Measurements from ENCODE around the gene CYP2A6.
"Not testable (repeated sequence)": the region's sequence is repeated elsewhere in the genome, so short reads cannot be mapped to it uniquely, and the experiment has no call there.

Gene CYP2A6

DNA sequence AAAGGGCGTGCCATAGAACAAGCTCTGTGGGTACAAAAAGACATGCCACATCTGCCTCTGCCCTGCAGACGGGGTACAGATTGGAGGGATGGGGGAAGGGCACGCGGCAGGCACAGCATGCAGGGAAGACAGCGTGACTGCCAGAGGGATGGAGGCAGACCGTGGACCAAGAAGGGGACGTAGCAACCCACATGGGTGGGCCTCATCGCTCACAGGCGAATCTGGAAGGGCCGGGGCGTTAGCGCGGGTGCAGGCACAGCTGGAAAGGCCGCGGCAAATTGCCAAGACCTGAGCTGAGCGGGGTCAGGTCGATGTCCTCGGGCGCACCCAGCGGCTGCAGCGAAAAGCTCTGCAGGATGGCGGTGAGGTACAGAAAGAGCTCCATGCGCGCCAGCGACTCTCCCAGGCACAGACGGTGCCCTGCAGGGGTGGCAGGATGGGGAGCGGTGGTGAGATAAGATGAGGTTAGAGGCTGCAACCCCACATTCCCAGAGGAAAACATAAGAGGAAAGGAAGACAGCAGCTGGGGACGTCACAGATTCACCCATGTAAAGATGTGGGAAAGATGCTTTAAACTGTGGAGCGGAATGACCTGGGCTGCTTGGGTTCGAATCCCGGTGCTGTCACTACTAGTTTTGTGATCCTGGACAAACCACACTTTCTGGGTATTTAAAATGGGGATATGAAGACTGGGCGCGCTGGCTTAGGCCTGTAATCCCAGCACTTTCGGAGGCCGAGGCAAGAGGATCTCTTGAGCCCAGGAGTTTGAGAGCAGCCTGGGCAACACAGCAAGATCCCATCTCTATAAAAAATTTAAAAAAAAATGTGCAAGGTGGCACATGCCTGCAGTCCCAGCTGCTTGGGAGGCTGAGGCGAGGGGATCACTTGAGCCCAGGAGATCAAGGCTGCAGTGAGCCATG is 31.5 kb downstream of the CYP2A6 start:
- peaks cover 39% of the 10 kb centered on the region for H3K4me1 Mint-ChIP-seq (ENCODE audit: low read depth)
- H3K36me3 Mint-ChIP-seq (ENCODE audit: low read depth); H3K9me3 Mint-ChIP-seq: not testable (repeated sequence)
- peak overlapping the region; percentile 72 for H3K4me3 Mint-ChIP-seq
- peaks cover 28% of the 10 kb centered on the region for H3K27me3 Mint-ChIP-seq
- H3K27ac Mint-ChIP-seq, result peak overlapping the region; percentile 34
- intact Hi-C loops (cut with micrococcal nuclease), result loop anchor here (5.0 kb wide), 1 partner anchor 156 kb away; no protein-coding TSS in a partner anchor

DNA sequence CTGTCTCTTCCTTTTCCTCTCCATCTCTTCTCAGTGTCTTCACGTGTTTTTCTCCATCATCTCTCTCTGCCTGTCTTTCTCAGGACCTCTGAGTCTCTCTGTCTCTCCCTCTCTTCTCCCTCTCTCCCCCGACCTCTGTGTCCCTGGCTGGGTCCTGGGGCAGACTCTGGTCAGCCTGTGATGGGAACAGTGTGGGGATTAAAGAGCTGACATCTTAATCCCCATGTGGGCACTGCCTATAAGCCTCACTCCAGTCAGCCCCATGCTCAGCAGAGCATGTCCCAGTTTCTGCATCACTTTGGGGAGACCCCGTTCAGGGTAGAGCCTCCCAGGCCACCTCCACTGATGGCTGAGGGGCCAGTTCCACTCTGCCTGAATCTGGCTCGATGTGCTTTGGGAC is 35.0 kb downstream of the CYP2A6 start:
- Mint-ChIP-seq H3K27ac (no peak overlapping the region), H3K27me3 (peaks cover 46% of the 10 kb centered on the region), H3K4me3 (no peak overlapping the region), H3K4me1 (ENCODE audit: low read depth) (peaks cover 45% of the 10 kb centered on the region), H3K9me3 (no peaks in the 10 kb centered on the region), H3K36me3 (ENCODE audit: low read depth) (peaks cover 5% of the 10 kb centered on the region)
- intact Hi-C loops (cut with micrococcal nuclease), result loop anchor here (5.0 kb wide), 1 partner anchor 153 kb away; no protein-coding TSS in a partner anchor

DNA sequence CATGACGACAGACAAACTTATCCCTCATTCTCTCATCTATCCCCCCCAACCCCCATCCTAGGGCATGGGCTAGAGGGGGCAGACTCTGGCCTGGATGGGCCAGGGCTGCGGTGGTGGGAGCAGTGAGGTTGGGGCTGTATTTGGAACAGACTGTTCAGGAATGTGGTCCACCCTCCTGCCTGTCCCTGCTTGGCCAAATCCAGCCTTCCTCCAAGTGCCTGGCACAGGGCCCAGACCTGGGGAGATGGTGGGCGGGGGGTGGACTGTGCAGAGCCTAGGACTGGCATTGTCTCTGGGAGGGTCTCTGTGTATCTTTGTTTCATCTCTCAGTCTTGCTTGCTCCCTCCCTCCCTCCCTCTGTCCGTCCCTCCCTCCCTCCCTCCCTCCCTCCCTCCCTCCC is 37.1 kb downstream of the CYP2A6 start:
- intact Hi-C loops (cut with micrococcal nuclease), result loop anchor here (5.0 kb wide), 1 partner anchor 319 kb away; no protein-coding TSS in a partner anchor
- Mint-ChIP-seq H3K36me3 (ENCODE audit: low read depth) (peaks cover 24% of the 10 kb centered on the region), H3K9me3 (no peaks in the 10 kb centered on the region), H3K27ac (no peak overlapping the region), H3K4me1 (ENCODE audit: low read depth) (peaks cover 49% of the 10 kb centered on the region), H3K27me3 (peaks cover 46% of the 10 kb centered on the region), H3K4me3 (no peak overlapping the region)

DNA sequence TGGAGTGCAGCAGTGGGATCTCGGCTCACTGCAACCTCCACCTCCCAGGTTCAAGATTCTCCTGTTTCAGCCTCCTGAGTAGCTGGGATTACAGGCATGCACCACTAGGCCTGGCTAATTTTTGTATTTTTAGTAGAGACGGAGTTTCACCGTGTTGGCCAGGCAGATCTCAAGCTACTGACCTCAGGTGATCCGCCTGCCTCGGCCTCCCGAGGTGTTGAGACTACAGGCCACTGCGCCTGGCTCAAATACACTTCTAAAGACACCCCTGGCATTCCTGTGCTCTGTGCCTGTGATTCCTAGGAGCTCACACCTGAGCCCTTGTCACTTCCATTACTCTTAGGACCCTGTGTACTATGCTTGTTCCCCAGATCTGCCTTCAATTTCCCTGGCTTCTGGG is 37.7 kb downstream of the CYP2A6 start:
- Mint-ChIP-seq H3K4me1 (ENCODE audit: low read depth) (peaks cover 54% of the 10 kb centered on the region), H3K27me3 (peaks cover 43% of the 10 kb centered on the region), H3K36me3 (ENCODE audit: low read depth) (peaks cover 30% of the 10 kb centered on the region), H3K27ac (peak overlapping the region; percentile 87)
- H3K9me3 Mint-ChIP-seq, H3K4me3 Mint-ChIP-seq: not testable (repeated sequence)
- intact Hi-C loops (cut with micrococcal nuclease), result loop anchor here (5.0 kb wide), 1 partner anchor 320 kb away; no protein-coding TSS in a partner anchor

DNA sequence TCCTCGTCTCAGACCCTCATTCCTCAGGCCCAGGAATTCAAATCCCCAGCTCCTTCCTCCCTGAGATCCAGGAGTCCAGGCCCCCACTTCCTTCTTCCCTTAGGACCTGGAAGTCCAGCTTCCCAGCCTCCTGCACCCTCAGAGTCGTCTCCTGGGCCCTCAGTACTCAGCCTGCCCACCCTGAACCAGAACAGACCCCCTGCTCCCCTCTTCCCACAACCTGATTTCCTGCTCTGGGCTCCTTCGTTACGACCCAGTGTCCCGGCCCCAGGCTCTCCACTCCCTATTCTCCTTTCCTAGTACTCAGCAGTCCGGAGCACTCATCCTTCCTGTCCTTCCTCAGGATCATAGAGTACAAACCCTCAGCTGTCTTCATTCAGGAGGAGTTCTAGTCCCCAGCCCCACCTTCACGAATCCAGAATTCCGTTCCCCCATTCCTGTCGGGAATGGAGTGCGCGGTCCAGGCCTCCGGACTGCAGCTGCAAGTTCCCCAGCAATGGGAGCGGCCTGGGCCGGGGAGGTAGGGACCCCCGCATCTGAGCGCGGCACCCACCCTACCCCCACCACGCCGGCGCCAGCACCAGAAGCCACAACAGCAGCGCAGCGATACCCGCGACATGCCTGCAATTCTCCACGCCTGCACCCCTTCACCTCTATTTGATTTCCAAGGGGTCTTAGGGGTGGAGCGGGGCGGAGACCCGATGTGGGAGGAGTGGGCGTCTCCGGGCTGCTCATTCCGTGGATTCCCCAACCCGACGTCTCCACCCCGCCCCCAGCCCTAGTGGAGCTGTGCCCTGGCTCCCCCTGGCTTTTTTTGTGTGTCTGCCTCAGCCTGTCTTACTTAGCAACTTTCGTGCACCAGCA is 38.5 kb downstream of the CYP2A6 start:
- Mint-ChIP-seq H3K9me3 (no peaks in the 10 kb centered on the region), H3K27ac (peak overlapping the region; percentile 87), H3K27me3 (peaks cover 40% of the 10 kb centered on the region), H3K4me3 (peak overlapping the region; percentile 85), H3K36me3 (ENCODE audit: low read depth) (peaks cover 39% of the 10 kb centered on the region), H3K4me1 (ENCODE audit: low read depth) (peaks cover 62% of the 10 kb centered on the region)
- intact Hi-C loops (cut with micrococcal nuclease), result loop anchor here (5.0 kb wide), 1 partner anchor 321 kb away; no protein-coding TSS in a partner anchor

DNA sequence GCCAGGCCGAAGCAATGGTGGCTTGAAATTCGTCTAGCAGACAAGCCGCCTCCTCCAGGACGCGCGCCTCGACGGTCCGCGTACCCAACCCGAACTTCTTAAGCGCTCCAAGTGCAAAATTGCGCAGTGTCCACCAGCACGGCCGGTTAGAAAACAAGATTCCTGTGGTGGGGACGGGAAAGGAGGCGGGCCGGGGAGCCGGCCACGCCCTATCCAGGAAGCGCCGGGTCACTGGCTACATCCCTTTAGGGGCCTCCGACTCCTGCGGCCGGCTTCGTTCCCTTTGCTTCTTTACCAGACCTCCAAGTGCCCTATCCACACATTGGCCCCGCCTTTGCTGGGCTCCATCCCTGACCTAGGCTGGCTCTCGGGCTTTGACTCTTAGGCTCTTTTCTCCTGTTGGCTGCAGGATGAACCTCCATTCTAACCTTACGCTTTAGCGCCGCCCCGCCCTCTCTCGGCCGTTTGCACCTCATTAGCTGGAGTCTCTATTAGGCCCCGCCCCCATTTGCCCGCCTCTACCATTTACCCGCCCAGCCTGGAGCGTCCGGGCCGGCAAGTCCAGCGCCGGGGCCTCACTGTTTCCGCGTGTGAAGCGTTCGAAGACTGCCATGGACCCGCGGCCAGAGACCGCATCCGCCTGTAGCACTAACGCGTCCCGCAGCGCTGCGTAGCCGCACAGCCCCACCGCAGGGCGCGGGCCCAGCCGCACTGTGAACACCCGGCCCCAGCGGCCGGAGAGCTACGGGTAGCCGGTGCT is 39.4 kb downstream of the CYP2A6 start:
- peak overlapping the region; percentile 85 for H3K4me3 Mint-ChIP-seq
- intact Hi-C loops (cut with micrococcal nuclease), result loop anchor here (5.0 kb wide), 1 partner anchor 321 kb away; no protein-coding TSS in a partner anchor
- peaks cover 37% of the 10 kb centered on the region for H3K27me3 Mint-ChIP-seq
- not testable (repeated sequence) for H3K9me3 Mint-ChIP-seq
- peak overlapping the region; percentile 87 for H3K27ac Mint-ChIP-seq
- peaks cover 48% of the 10 kb centered on the region for H3K36me3 Mint-ChIP-seq (ENCODE audit: low read depth)
- peaks cover 71% of the 10 kb centered on the region for H3K4me1 Mint-ChIP-seq (ENCODE audit: low read depth)

DNA sequence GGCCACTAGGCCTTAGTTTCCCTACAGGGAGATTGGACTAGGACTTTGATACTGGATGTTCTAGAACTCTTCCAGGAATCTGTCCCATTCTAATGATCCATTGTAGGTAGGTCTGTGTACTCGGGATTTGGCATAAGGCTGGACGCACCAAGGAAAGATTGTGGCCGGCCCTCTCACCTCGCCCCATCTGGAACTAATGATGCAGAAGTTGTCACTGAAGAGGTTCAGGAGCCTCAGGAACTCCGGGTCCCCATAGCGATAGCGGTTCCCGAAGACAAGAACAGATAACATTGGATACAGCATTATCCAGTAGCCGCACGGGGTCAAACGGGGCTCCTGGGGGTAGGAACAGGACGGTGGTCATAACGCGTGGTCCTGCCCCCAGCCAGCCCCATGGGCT is 40.1 kb downstream of the CYP2A6 start:
- H3K4me3 Mint-ChIP-seq, result no peak overlapping the region
- H3K27me3 Mint-ChIP-seq, result peaks cover 32% of the 10 kb centered on the region
- H3K27ac Mint-ChIP-seq, result peak overlapping the region; percentile 87
- intact Hi-C loops (cut with micrococcal nuclease), result loop anchor here (5.0 kb wide), 1 partner anchor 322 kb away; no protein-coding TSS in a partner anchor
- H3K36me3 Mint-ChIP-seq (ENCODE audit: low read depth), result peaks cover 55% of the 10 kb centered on the region
- H3K4me1 Mint-ChIP-seq (ENCODE audit: low read depth), result peaks cover 78% of the 10 kb centered on the region
- no peaks in the 10 kb centered on the region for H3K9me3 Mint-ChIP-seq

DNA sequence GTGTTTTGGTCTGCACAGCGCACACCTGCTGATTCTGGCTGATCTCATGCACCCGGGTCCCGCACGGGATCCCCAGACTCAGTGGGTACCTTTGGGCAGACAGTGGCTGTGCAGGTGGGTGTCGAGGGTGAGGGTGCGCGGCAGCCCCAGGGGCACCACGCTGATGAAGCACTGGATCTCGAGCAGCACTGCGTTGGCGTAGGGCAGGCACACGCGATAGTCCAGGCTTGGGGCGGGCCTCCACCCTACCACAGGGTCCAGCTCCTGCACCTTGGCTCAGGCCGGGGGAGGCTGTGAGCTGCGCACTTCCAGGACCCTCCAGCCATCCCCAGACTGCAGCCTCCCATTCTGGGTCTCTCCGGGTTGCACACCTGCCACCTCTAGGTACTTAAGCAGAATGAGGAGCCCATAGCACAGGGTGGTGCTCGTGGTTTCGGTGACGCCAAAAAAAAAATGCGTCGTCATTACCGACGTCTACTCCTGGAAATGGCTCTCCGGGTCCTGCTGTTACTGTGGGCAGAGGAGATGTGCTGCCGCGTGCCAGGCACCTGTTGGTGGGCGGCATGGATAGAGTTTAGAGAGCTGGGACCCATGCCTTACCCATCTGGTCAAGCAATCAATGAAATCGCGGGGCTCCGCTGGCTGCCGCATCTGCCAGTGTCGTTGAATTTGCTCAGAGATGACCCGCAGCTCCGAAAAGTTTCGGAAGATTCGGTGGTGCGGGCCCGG is 40.7 kb downstream of the CYP2A6 start:
- Mint-ChIP-seq H3K27ac (peak overlapping the region; percentile 87), H3K4me3 (no peak overlapping the region), H3K4me1 (ENCODE audit: low read depth) (peaks cover 84% of the 10 kb centered on the region), H3K36me3 (ENCODE audit: low read depth) (peaks cover 61% of the 10 kb centered on the region), H3K9me3 (no peaks in the 10 kb centered on the region), H3K27me3 (peaks cover 25% of the 10 kb centered on the region)
- intact Hi-C loops (cut with micrococcal nuclease), result loop anchor here (5.0 kb wide), 1 partner anchor 323 kb away; no protein-coding TSS in a partner anchor

DNA sequence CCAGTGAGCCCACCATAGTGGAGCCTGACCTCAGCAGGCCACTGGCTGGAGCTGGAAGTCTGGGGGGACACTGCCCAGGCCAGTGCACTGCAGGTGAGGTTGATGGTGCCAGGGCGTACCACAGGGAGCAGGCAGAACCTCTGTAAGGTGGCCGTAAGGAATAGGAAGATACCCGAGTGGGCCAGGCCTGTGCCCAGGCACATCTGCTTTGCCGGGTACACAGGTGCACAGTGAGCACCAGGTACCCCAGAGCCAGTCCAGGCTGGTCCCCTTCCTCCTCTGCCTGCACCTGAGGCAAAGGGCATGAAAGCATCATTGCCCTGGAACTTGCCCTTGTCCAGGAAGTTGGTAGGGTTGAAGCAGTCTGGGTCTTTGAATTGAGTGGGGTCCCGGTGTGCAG is 41.8 kb downstream of the CYP2A6 start:
- intact Hi-C loops (cut with micrococcal nuclease), result no loop called here
- no peak overlapping the region for H3K4me3 Mint-ChIP-seq
- peak overlapping the region; percentile 60 for H3K27ac Mint-ChIP-seq
- peaks cover 16% of the 10 kb centered on the region for H3K27me3 Mint-ChIP-seq
- H3K36me3 Mint-ChIP-seq (ENCODE audit: low read depth), result peaks cover 71% of the 10 kb centered on the region
- H3K9me3 Mint-ChIP-seq, result no peaks in the 10 kb centered on the region
- peaks cover 94% of the 10 kb centered on the region for H3K4me1 Mint-ChIP-seq (ENCODE audit: low read depth)

DNA sequence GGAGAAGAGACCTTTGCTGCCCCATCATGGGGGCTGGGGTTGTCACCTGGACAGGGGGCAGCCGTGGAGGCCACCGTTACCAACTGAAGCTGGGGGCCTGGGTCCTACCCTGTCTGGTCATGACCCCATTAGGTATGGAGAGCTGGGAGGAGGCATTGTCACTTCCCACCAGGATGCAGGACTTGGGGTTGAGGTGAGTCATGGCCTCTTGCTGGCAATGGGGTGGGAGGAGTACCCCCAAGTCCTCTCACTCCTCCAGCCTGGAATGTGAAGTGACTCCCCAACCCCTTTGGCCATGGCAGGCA is 42.3 kb downstream of the CYP2A6 start:
- H3K4me3 Mint-ChIP-seq, result no peak overlapping the region
- H3K27ac Mint-ChIP-seq, result peak overlapping the region; percentile 60
- intact Hi-C loops (cut with micrococcal nuclease), result no loop called here

DNA sequence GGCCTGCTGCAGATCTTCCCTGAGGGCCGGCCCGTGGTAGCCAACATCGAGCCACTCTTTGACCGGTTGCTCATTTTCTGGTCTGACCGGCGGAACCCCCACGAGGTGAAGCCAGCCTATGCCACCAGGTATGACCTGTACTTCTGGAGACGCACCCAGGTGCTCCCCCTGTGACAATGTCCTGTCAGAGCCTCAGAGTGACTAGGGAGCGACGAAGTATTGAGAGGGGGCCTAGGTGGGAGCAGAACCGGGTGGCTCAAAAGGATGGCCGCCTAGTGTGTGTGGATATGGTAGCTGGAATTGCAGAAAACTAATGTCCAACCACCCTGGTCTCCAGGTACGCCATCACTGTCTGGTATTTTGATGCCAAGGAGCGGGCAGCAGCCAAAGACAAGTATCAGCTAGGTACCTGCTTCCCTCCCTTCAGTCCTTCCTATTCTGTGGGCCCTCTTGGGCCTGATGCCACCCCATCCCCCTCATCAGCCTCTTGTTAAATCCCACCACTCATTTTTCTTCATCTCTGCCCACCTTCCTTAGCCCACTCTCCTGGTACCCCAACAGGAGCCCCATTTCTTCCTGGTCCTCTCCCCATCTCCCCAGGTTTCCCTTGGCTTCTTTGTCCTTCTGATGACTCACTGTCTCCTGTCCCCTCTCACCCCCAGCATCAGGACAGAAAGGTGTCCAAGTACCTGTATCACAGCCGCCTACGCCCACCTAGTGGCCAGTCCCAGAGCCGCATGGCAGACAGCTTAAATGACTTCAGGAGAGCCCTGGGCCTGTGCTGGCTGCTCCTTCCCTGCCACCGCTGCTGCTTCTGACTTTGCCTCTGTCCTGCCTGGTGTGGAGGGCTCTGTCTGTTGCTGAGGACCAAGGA is 42.9 kb downstream of the CYP2A6 start:
- Mint-ChIP-seq H3K27ac (peak overlapping the region; percentile 60), H3K27me3 (peaks cover 10% of the 10 kb centered on the region), H3K9me3 (no peaks in the 10 kb centered on the region), H3K4me1 (ENCODE audit: low read depth) (peaks cover 97% of the 10 kb centered on the region), H3K4me3 (no peak overlapping the region), H3K36me3 (ENCODE audit: low read depth) (peaks cover 82% of the 10 kb centered on the region)
- intact Hi-C loops (cut with micrococcal nuclease), result no loop called here

More for the DNA sequence above, 42.3 kb downstream of the CYP2A6 start:
- Mint-ChIP-seq H3K4me1 (ENCODE audit: low read depth) (peaks cover 97% of the 10 kb centered on the region), H3K36me3 (ENCODE audit: low read depth) (peaks cover 76% of the 10 kb centered on the region), H3K9me3 (no peaks in the 10 kb centered on the region), H3K27me3 (peaks cover 13% of the 10 kb centered on the region)
